Gastrocnemius medialis (tissue), 4 donors: ENCODE measurements around the gene KLB. TPM values are rescaled to one million over a fixed set of nuclear protein-coding genes. Genes with fewer than 3 reads are reported as not detected.

Experiments
- ATAC-seq, 2 donors: fragments of 150-250 bp; one replicate each; pipeline ENCODE4 v1.9.1; 2016
- DNase-seq, 2 donors: peaks; one replicate each; pipeline ENCODE4 v3.0.0-alpha.2; 2019
- H3K27ac ChIP-seq, 4 donors: fragments of 200-600 bp; sonication (generic); 1 replicate in 1 of 4; 2 replicates in 3 of 4; pipeline ENCODE4 v1.5.1; 2016 to 2018; ENCODE audit warnings: mild to moderate bottlenecking in 2 of 4, moderate library complexity in 1 of 4
- H3K27me3 ChIP-seq, 3 donors: fragments of 200-600 bp; sonication (generic) in 2 of 3; 1 replicate in 1 of 3; 2 replicates in 2 of 3; pipeline versions ENCODE4 v1.5.1 to v1.6.0; 2016 to 2019; ENCODE audit warnings: mild to moderate bottlenecking in 1 of 3, moderate library complexity in 1 of 3
- H3K36me3 ChIP-seq, 2 donors: fragments of 200-600 bp; sonication (generic) in 1 of 2; one replicate each; pipeline ENCODE4 v1.5.1; 2017 to 2018
- H3K4me1 ChIP-seq, 2 donors: fragments of 200-600 bp; sonication (generic) in 1 of 2; one replicate each; pipeline ENCODE4 v1.5.1; 2016 to 2017; ENCODE audit warnings: mild to moderate bottlenecking in 2 of 2
- H3K4me3 ChIP-seq, 4 donors: fragments of 200-600 bp; sonication (generic) in 3 of 4; 1 replicate in 1 of 4; 2 replicates in 3 of 4; pipeline ENCODE4 v1.5.1; 2016 to 2019; ENCODE audit warnings: mild to moderate bottlenecking in 2 of 4
- H3K9me3 ChIP-seq, 3 donors: fragments of 200-600 bp; sonication (generic) in 2 of 3; 1 replicate in 1 of 3; 2 replicates in 2 of 3; pipeline ENCODE4 v1.5.1; 2016 to 2019
- POLR2A ChIP-seq, 2 donors: fragments of 450-650 bp; IDR thresholded peaks; one replicate each; pipeline ENCODE4 v1.6.1; 2017; ENCODE audit warnings: antibody characterized with exemption in 2 of 2, mild to moderate bottlenecking in 2 of 2, moderate library complexity in 2 of 2
- in situ Hi-C, 4 donors: fragments of 200-750 bp; cut with MboI; loops; one replicate each; pipeline versions ENCODE4 v1.15.0 to v1.8.0; 2017; ENCODE audit warnings: low sequenced_read_pairs in 4 of 4
- intact Hi-C: fragments of 100-400 bp; cut with DNase I; formaldehyde crosslinking; loops from one replicate; pipeline ENCODE4 v1.15.1; 2023; ENCODE audit warnings: low total_unique reads
- total RNA-seq, 4 donors: library from RNA; depleted of rRNA; stranded (reverse); fragments of >200 nt; gene quantifications; one replicate each; pipeline versions ENCODE4 v1.1.0 to v1.2.3, GENCODE V29; 2016
- TF ChIP-seq, protein P1 (sequence below), 5 experiments: fragments of 450-650 bp in 3 of 5; fragments of 200-600 bp in 2 of 5; sonication (generic) in 2 of 5; IDR thresholded peaks in 4 of 5; conservative IDR thresholded peaks in 1 of 5; 1 replicate in 4 of 5; 2 replicates in 1 of 5; pipeline ENCODE4 v1.5.1; 2016 to 2019; ENCODE audit warnings: antibody characterized with exemption in 5 of 5, mild to moderate bottlenecking in 3 of 5, moderate library complexity in 3 of 5

The KLB gene
- total RNA-seq, 4 donors from 2014 or later = 0.13 TPM; not detected in 3

DNA sequence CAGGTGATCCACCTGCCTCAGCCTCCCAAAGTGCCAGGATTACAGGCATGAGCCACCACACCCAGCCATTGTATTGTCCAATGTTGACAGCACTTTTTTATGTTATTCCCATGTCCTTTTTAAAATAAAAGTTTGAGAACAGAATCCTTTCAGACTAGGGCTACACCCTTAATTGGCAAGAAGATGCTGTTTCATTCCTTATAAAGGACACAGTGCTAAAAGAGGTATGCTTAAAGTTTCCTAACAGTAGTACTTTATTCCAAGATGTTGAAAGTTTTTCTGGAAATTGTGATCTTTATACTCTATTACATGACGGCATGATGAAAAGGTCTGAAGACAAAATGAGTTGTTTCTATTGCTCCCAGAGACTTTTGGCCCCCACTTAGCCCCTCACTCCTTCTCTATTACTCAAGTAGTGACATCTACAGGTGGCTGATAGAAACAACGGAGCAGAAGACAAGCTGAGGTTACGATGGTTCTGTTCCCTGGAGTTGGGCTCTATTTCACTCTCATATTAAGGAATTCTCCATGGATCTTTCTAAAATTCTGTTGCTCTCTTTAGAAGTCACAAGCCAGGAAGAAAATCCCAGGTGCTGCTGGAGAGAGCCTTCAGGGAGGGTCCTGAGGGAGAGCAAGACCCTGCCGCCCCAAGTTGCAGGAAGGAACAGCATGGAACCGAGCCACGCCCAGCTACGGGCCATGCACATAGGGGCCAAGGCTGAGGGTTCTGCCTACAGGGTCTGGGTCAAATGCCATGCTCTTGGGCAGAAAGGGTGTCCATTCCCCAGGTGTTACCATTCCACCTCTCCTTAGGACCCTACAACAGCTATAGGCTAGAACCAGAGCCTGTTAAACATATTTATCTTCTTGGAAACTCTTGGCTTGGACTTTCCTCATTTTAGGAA is 29.2 kb downstream of the KLB start:
- H3K4me3 ChIP-seq = no peak overlapping the region
- ATAC-seq (no peak), DNase-seq (no peak)
- H3K36me3 ChIP-seq = no peaks in the 10 kb centered on the region
- H3K27ac ChIP-seq = no peak overlapping the region
- intact Hi-C loops = no loop called here
- TF ChIP-seq, protein P1, sequence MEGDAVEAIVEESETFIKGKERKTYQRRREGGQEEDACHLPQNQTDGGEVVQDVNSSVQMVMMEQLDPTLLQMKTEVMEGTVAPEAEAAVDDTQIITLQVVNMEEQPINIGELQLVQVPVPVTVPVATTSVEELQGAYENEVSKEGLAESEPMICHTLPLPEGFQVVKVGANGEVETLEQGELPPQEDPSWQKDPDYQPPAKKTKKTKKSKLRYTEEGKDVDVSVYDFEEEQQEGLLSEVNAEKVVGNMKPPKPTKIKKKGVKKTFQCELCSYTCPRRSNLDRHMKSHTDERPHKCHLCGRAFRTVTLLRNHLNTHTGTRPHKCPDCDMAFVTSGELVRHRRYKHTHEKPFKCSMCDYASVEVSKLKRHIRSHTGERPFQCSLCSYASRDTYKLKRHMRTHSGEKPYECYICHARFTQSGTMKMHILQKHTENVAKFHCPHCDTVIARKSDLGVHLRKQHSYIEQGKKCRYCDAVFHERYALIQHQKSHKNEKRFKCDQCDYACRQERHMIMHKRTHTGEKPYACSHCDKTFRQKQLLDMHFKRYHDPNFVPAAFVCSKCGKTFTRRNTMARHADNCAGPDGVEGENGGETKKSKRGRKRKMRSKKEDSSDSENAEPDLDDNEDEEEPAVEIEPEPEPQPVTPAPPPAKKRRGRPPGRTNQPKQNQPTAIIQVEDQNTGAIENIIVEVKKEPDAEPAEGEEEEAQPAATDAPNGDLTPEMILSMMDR (IDR thresholded peaks at IDR 0.05 in 4 of 5, conservative IDR thresholded peaks at IDR 0.05 in 1 of 5) = no peak
- no peak for TF ChIP-seq POLR2A (IDR thresholded peaks at IDR 0.05)
- no peaks in the 10 kb centered on the region for H3K4me1 ChIP-seq
- H3K9me3 ChIP-seq = no peaks in the 10 kb centered on the region
- in situ Hi-C loops = no loop called here
- no peaks in the 10 kb centered on the region for H3K27me3 ChIP-seq

DNA sequence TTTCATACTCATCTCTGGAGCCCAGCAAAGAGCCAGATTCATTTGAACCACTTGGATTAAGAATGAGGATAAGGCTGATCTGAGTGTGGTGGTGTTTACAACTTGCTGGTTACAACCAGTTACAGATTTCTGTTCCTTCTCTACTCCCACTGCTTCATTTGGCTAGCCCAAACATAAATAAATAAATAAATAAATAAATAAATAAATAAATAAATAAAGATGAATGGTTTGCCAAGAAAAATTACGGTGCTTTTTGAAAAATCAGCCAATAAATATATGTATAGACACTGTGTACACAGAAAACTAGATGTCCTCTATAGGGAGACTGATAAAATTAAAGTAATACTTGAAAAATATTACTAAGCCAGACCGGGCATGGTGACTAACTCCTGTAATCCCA is 34.9 kb downstream of the KLB start:
- no peaks in the 10 kb centered on the region for H3K27me3 ChIP-seq
- H3K4me1 ChIP-seq = no peaks in the 10 kb centered on the region
- intact Hi-C loops (no loop called here), in situ Hi-C loops (no loop called here)
- no peak overlapping the region for H3K4me3 ChIP-seq
- H3K36me3 ChIP-seq = no peaks in the 10 kb centered on the region
- H3K27ac ChIP-seq = no peak overlapping the region
- DNase-seq = no peak
- no peaks in the 10 kb centered on the region for H3K9me3 ChIP-seq
- TF ChIP-seq, protein P1 (IDR thresholded peaks at IDR 0.05 in 4 of 5, conservative IDR thresholded peaks at IDR 0.05 in 1 of 5) = no peak
- no peak for TF ChIP-seq POLR2A (IDR thresholded peaks at IDR 0.05)
- no peak for ATAC-seq

DNA sequence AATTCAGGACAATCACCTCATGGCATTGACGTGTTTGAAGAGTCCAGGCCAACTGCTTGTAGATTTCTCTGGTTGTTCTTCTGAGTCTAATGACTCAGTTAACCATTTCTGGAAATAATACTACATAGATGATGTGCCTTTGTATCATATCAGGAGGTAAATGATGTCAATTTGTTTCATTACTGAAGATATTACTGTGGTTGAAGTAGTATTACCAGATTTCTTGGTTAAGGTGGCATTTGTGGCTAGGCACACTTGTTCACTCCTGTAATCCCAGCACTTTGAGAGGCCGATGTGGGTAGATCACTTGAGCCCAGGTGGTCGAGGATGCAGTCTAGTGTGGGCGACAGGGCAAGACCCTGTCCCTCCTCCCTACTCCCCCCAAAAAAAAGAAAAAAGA is 36.3 kb downstream of the KLB start:
- H3K4me1 ChIP-seq = peaks cover 0 to 6% of the 10 kb centered on the region in 2 donors
- in situ Hi-C loops (no loop called here), intact Hi-C loops (no loop called here)
- no peak overlapping the region for H3K27ac ChIP-seq
- H3K27me3 ChIP-seq = no peaks in the 10 kb centered on the region
- DNase-seq (no peak), ATAC-seq (no peak)
- H3K4me3 ChIP-seq = no peak overlapping the region
- H3K36me3 ChIP-seq = no peaks in the 10 kb centered on the region
- H3K9me3 ChIP-seq = no peaks in the 10 kb centered on the region
- TF ChIP-seq, protein P1 (IDR thresholded peaks at IDR 0.05 in 4 of 5, conservative IDR thresholded peaks at IDR 0.05 in 1 of 5) = no peak
- no peak for TF ChIP-seq POLR2A (IDR thresholded peaks at IDR 0.05)

DNA sequence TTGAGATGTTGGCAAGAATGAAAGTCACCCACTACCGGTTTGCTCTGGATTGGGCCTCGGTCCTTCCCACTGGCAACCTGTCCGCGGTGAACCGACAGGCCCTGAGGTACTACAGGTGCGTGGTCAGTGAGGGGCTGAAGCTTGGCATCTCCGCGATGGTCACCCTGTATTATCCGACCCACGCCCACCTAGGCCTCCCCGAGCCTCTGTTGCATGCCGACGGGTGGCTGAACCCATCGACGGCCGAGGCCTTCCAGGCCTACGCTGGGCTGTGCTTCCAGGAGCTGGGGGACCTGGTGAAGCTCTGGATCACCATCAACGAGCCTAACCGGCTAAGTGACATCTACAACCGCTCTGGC is 39.7 kb downstream of the KLB start:
- Histone ChIP-seq H3K27me3 (no peaks in the 10 kb centered on the region), H3K4me1 (peaks cover 0 to 6% of the 10 kb centered on the region in 2 donors), H3K27ac (no peak overlapping the region), H3K36me3 (peaks cover 0 to 23% of the 10 kb centered on the region in 2 donors), H3K4me3 (peak overlapping the region; percentile 43 to 64 (median 47)), H3K9me3 (no peaks in the 10 kb centered on the region)
- intact Hi-C loops (no loop called here), in situ Hi-C loops (no loop called here)
- DNase-seq (no peak), ATAC-seq (no peak)
- no peak for TF ChIP-seq POLR2A (IDR thresholded peaks at IDR 0.05)
- TF ChIP-seq, protein P1 (IDR thresholded peaks at IDR 0.05 in 4 of 5, conservative IDR thresholded peaks at IDR 0.05 in 1 of 5) = no peak
